ENCODE measurements around the gene BABAM2. TPM values are rescaled to one million over a fixed set of nuclear protein-coding genes. Genes with fewer than 3 reads are reported as not detected.

Gene BABAM2
- total and polyA plus RNA-seq, 2 of the 4 experiments (the other 2 are of a cell fraction) = 20.9 to 23.1 TPM

DNA sequence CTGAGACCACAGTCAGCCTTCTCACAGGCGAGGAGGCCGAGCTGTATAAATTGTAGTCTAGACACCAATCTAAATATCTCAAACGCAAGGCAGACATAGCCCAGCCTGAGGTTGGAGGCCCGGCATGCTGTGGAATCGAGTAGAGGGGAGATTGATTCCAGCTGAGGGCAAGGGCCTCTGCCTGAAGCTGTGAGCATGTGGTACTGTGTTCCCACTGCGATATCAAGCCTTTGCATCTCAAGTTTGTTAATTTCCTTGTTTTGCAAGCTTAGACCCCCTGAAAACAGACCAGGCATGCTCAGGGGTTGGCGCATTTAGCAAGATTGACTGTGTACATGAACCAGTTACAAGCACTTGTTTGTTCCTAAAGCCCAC, 437.0 kb downstream of the BABAM2 start:
- H3K14ac ChIP-seq (replicated peaks; ENCODE audit: low read depth, low read length) = peak overlapping the region; percentile 4
- TF ChIP-seq RAD21 (IDR thresholded peaks at IDR 0.05; ENCODE audit: low read length) (no peak), BHLHE40 (IDR thresholded peaks at IDR 0.05; ENCODE audit: low read depth, low read length) (no peak), MXI1 (IDR thresholded peaks at IDR 0.05; ENCODE audit: borderline replicate concordance, low read depth, low read length) (no peak), MAZ (IDR thresholded peaks at IDR 0.05; ENCODE audit: borderline replicate concordance, low read depth, low read length) (no peak), CHD1 (IDR thresholded peaks at IDR 0.05; ENCODE audit: low read depth, low read length) (no peak), MAFK (IDR thresholded peaks at IDR 0.05; ENCODE audit: low read depth, low read length) (no peak), RFX5 (IDR thresholded peaks at IDR 0.05; ENCODE audit: low read depth, low read length) (no peak), FOS (IDR thresholded peaks at IDR 0.05; ENCODE audit: low read depth, low read length) (no peak), SMC3 (IDR thresholded peaks at IDR 0.05; ENCODE audit: low read depth, low read length) (no peak), POLR2A (IDR thresholded peaks at IDR 0.05; ENCODE audit: low read depth, low read length) (no peak), RCOR1 (IDR thresholded peaks at IDR 0.05; ENCODE audit: insufficient replicate concordance, low read length) (no peak), CEBPB (IDR thresholded peaks at IDR 0.05; ENCODE audit: low read depth, low read length) (no peak)
- TF ChIP-seq, protein P1, sequence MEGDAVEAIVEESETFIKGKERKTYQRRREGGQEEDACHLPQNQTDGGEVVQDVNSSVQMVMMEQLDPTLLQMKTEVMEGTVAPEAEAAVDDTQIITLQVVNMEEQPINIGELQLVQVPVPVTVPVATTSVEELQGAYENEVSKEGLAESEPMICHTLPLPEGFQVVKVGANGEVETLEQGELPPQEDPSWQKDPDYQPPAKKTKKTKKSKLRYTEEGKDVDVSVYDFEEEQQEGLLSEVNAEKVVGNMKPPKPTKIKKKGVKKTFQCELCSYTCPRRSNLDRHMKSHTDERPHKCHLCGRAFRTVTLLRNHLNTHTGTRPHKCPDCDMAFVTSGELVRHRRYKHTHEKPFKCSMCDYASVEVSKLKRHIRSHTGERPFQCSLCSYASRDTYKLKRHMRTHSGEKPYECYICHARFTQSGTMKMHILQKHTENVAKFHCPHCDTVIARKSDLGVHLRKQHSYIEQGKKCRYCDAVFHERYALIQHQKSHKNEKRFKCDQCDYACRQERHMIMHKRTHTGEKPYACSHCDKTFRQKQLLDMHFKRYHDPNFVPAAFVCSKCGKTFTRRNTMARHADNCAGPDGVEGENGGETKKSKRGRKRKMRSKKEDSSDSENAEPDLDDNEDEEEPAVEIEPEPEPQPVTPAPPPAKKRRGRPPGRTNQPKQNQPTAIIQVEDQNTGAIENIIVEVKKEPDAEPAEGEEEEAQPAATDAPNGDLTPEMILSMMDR (conservative IDR thresholded peaks at IDR 0.05; ENCODE audit: low read depth, low read length) = no peak
- TF ChIP-seq, protein P2, sequence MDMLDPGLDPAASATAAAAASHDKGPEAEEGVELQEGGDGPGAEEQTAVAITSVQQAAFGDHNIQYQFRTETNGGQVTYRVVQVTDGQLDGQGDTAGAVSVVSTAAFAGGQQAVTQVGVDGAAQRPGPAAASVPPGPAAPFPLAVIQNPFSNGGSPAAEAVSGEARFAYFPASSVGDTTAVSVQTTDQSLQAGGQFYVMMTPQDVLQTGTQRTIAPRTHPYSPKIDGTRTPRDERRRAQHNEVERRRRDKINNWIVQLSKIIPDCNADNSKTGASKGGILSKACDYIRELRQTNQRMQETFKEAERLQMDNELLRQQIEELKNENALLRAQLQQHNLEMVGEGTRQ (IDR thresholded peaks at IDR 0.05; ENCODE audit: low read depth, low read length) = no peak
- H3K9me3 ChIP-seq (ENCODE audit: control insufficient read depth, insufficient read depth, low read length) = no peaks in the 10 kb centered on the region
- no TSS peak for BruUV-seq (replicated peaks)
- peak overlapping the region; percentile 31 for H3K4ac ChIP-seq (ENCODE audit: low read depth, low read length)
- H3K27me3 ChIP-seq (ENCODE audit: control insufficient read depth, insufficient read depth, low read length) = no peaks in the 10 kb centered on the region
- CTCF ChIA-PET = interaction anchor here (0.6 to 0.9 kb wide), 2 partner anchors 11 to 21 kb away, joined by 3 read pairs; no protein-coding TSS in a partner anchor
- in situ Hi-C loops (cut with MboI; ENCODE audit: low sequenced_read_pairs) = no loop called here
- H2BK120ac ChIP-seq (ENCODE audit: low read depth, low read length) = peak overlapping the region; percentile 31; the same call in 1 of the 2 replicates
- DNase-seq = no peak
- peaks cover 10% of the 10 kb centered on the region; the same call in 1 of the 2 replicates for H3K9me1 ChIP-seq (ENCODE audit: insufficient read depth, low read length)
- H2AFZ ChIP-seq (replicated peaks; ENCODE audit: low read length, poor library complexity) = no peak overlapping the region
- no peak overlapping the region; the same call in 2 of the 3 replicates for H2BK15ac ChIP-seq (ENCODE audit: low read depth, low read length)
- H2AK9ac ChIP-seq (replicated peaks; ENCODE audit: low read depth, low read length, poor library complexity) = no peak overlapping the region
- intact Hi-C loops (cut with micrococcal nuclease) = no loop called here
- H3K36me3 ChIP-seq (ENCODE audit: control insufficient read depth, insufficient read depth, low read length) = no peaks in the 10 kb centered on the region
- no peak overlapping the region; the same call in 1 of the 2 replicates for H3K4me2 ChIP-seq (ENCODE audit: low read depth, low read length)
- ATAC-seq (ENCODE audit: low read depth) = no peak
- 90% methylated on average over 2 of the region's 7 CpGs; no CpG with 5 or more reads in 1 of the 2 experiments for WGBS, 2 experiments (ENCODE audit: extremely low coverage in 2 of 2, insufficient read length in 1 of 2)
- H3K4me1 ChIP-seq (ENCODE audit: control insufficient read depth, insufficient read depth, low read length) = peaks cover 26% of the 10 kb centered on the region; the same call in 1 of the 2 replicates
- peak overlapping the region; percentile 33; the same call in 1 of the 2 replicates for H2BK20ac ChIP-seq (ENCODE audit: low read depth, low read length)
- H3K27ac ChIP-seq (ENCODE audit: insufficient read depth, low read length) = peak overlapping the region; percentile 74; the same call in 1 of the 2 replicates
- H2BK5ac ChIP-seq (ENCODE audit: low read depth, low read length, poor library complexity, severe bottlenecking) = no peak overlapping the region
- POLR2A ChIA-PET (ENCODE audit: unreplicated experiment) = no interaction called here
- no peaks in the 10 kb centered on the region for H3K79me1 ChIP-seq (ENCODE audit: low read depth in 1 of 2, low read length in 2 of 2)
- H3K56ac ChIP-seq (ENCODE audit: extremely low read depth, insufficient read depth, low read length) = no peak overlapping the region
- no peak overlapping the region for H3K4me3 ChIP-seq (ENCODE audit: insufficient read depth, low read depth, low read length)
- H2AK5ac ChIP-seq (ENCODE audit: low read depth, low read length) = peak overlapping the region; percentile 25; the same call in 1 of the 2 replicates
- 0 out of 2 replicates have a peak overlapping the region, but pooled peaks have one; percentile 10 for H3K23ac ChIP-seq (ENCODE audit: low read depth, low read length)
- H4K91ac ChIP-seq (ENCODE audit: insufficient read depth, low read depth, low read length) = no peak overlapping the region; the same call in 1 of the 2 replicates
- H4K20me1 ChIP-seq (ENCODE audit: insufficient read depth, low read length) = no peaks in the 10 kb centered on the region
- dilution Hi-C loops (cut with HindIII; ENCODE audit: low sequenced_read_pairs, unreplicated experiment) = no loop called here
- H4K5ac ChIP-seq (ENCODE audit: low read depth, low read length) = peak overlapping the region; percentile 56; the same call in 1 of the 2 replicates
- H4K8ac ChIP-seq (ENCODE audit: low read depth in 2 of 2, low read length in 2 of 2) = peak overlapping the region in 1 of 2 experiments; percentile 2; a peak in 1 of 4 replicates
- H3K9ac ChIP-seq (ENCODE audit: low read depth, low read length) = peak overlapping the region; percentile 10; the same call in 1 of the 2 replicates
- peak overlapping the region; percentile 56; the same call in 1 of the 2 replicates for H3K18ac ChIP-seq (ENCODE audit: low read depth, low read length)
